SU-DHL-6 (cell line): ENCODE results near the gene SPRED1.

Experiments
- H2AFZ ChIP-seq: fragments of 200-600 bp; sonication (generic); 2 replicates; pipeline ENCODE4 v1.6.1; 2014; ENCODE audit warnings: low read depth, mild to moderate bottlenecking, moderate library complexity, mixed read lengths, antibody characterized with exemption, low read length; ENCODE audit not compliant: severe bottlenecking
- H3F3A ChIP-seq: fragments of 200-600 bp; shearing (Covaris generic); 2 replicates; pipeline ENCODE4 v1.6.0; 2016; ENCODE audit warnings: antibody characterized with exemption, mild to moderate bottlenecking; ENCODE audit not compliant: insufficient read depth
- H3K27ac ChIP-seq: fragments of 200-600 bp; sonication (generic); 2 replicates; pipeline ENCODE4 v1.5.1; 2016; ENCODE audit warnings: low read depth, mild to moderate bottlenecking, low read length, moderate library complexity, mixed read lengths
- H3K27me3 ChIP-seq: fragments of 200-600 bp; sonication (generic), shearing (Covaris generic); 2 replicates; pipeline ENCODE4 v1.6.0; 2014; ENCODE audit warnings: mild to moderate bottlenecking, low read length
- H3K36me3 ChIP-seq: fragments of 200-600 bp; sonication (generic); 2 replicates; pipeline ENCODE4 v1.6.1; 2014; ENCODE audit warnings: mild to moderate bottlenecking, low read length, mixed read lengths
- H3K4me2 ChIP-seq: fragments of 300-600, 200-600 bp; shearing (Covaris generic), sonication (generic); 2 replicates; pipeline ENCODE4 v1.6.0; 2014; ENCODE audit warnings: low read length, low read depth, mild to moderate bottlenecking; ENCODE audit not compliant: poor library complexity, severe bottlenecking
- H3K4me3 ChIP-seq: fragments of 200-600 bp; sonication (generic); 2 replicates; pipeline ENCODE4 v1.5.1; 2014; ENCODE audit warnings: antibody characterized with exemption, low read length, mild to moderate bottlenecking, mixed read lengths; ENCODE audit not compliant: insufficient read depth, poor library complexity, severe bottlenecking
- H3K79me2 ChIP-seq: fragments of 200-600 bp; sonication (generic); 2 replicates; pipeline ENCODE4 v1.6.1; 2014; ENCODE audit warnings: mild to moderate bottlenecking, low read length, moderate library complexity; ENCODE audit not compliant: insufficient read depth
- H3K9ac ChIP-seq: fragments of 200-600 bp; sonication (generic); 2 replicates; pipeline ENCODE4 v1.7.0; 2014; ENCODE audit warnings: mild to moderate bottlenecking, low read length
- H3K9me2 ChIP-seq: fragments of 200-600 bp; sonication (generic); replicated peaks from 2 replicates; pipeline ENCODE4 v1.6.1; 2014; ENCODE audit warnings: low read length; ENCODE audit not compliant: insufficient read depth
- H3K9me3 ChIP-seq: fragments of 200-600 bp; sonication (generic); 2 replicates; pipeline ENCODE4 v1.6.1; 2014; ENCODE audit warnings: low read length, mixed read lengths; ENCODE audit not compliant: insufficient read depth
- H4K20me1 ChIP-seq: fragments of 200-600 bp; sonication (generic); 2 replicates; pipeline ENCODE4 v1.6.1; 2014; ENCODE audit warnings: low read depth, mild to moderate bottlenecking, antibody characterized with exemption, low read length, moderate library complexity, mixed read lengths
- EZH2phosphoT487 ChIP-seq: fragments of 200-600 bp; sonication (generic), shearing (Covaris generic); conservative IDR thresholded peaks from 2 replicates; pipeline ENCODE4 v1.6.1; 2018; ENCODE audit warnings: mild to moderate bottlenecking, antibody characterized with exemption, low read length, moderate library complexity, mixed read lengths
- TF ChIP-seq, protein P1 (sequence below): fragments of 200-600 bp; sonication (generic); IDR thresholded peaks from one replicate; pipeline ENCODE4 v1.5.1; 2017; ENCODE audit warnings: antibody characterized with exemption, mild to moderate bottlenecking, low read length, moderate library complexity; ENCODE audit not compliant: insufficient read depth, poor library complexity, severe bottlenecking

SPRED1 gene

DNA sequence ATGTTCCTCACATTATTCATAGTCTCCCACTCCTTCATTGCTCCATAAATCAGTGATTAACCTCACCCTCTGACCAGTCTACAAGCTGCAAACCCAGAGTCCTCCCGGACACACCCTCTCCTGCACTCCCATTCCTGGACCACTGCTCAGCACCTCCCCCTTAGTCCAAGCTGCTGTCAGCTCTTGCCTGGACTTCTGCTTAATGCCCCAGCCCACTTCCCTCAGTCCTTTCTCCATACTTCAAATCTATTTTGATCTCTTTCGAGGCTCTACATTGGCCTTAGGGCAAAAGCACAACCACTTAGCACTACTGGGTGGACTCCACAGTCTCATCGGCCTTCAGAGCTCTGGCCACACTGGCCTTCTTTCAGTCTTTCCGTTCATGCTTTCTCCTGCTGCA lies 121.9 kb downstream of the SPRED1 start:
- Histone ChIP-seq H3K27ac (no peak overlapping the region), H3K4me3 (no peak overlapping the region), H3K79me2 (no peaks in the 10 kb centered on the region), H3F3A (no peaks in the 10 kb centered on the region), H4K20me1 (no peaks in the 10 kb centered on the region), H3K4me2 (no peak overlapping the region), H3K27me3 (no peaks in the 10 kb centered on the region), H2AFZ (no peak overlapping the region), H3K36me3 (no peaks in the 10 kb centered on the region), H3K9me3 (no peaks in the 10 kb centered on the region), H3K9me2 (no peaks in the 10 kb centered on the region; the same call in 1 of the 2 replicates), H3K9ac (no peak overlapping the region)
- no peak for TF ChIP-seq EZH2phosphoT487
- TF ChIP-seq, protein P1, sequence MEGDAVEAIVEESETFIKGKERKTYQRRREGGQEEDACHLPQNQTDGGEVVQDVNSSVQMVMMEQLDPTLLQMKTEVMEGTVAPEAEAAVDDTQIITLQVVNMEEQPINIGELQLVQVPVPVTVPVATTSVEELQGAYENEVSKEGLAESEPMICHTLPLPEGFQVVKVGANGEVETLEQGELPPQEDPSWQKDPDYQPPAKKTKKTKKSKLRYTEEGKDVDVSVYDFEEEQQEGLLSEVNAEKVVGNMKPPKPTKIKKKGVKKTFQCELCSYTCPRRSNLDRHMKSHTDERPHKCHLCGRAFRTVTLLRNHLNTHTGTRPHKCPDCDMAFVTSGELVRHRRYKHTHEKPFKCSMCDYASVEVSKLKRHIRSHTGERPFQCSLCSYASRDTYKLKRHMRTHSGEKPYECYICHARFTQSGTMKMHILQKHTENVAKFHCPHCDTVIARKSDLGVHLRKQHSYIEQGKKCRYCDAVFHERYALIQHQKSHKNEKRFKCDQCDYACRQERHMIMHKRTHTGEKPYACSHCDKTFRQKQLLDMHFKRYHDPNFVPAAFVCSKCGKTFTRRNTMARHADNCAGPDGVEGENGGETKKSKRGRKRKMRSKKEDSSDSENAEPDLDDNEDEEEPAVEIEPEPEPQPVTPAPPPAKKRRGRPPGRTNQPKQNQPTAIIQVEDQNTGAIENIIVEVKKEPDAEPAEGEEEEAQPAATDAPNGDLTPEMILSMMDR, result no peak

DNA sequence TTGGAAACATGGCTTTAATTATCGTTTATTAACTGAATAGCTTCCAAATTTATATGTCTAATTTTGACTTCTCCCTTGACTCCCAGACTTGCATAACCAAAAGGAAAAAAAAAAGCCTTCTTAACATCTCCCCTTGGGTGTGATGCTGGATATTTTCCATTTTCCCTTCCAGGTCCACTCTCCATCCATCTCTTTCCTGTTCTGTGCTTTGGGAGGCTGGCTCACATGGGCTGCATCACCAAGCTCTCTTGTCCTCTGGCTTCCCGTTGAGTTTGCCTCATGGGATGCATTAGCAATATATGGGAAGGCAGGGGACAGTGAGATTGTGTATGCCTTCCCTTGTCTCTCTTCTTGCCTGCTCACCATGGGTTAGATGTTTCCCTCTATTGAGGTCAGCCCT lies 123.4 kb downstream of the SPRED1 start:
- no peaks in the 10 kb centered on the region for H3K27me3 ChIP-seq
- TF ChIP-seq, protein P1, result no peak
- no peak overlapping the region for H2AFZ ChIP-seq
- no peaks in the 10 kb centered on the region for H3F3A ChIP-seq
- no peaks in the 10 kb centered on the region for H4K20me1 ChIP-seq
- H3K36me3 ChIP-seq, result no peaks in the 10 kb centered on the region
- H3K79me2 ChIP-seq, result no peaks in the 10 kb centered on the region
- H3K27ac ChIP-seq, result no peak overlapping the region
- H3K9me2 ChIP-seq, result no peaks in the 10 kb centered on the region; the same call in 1 of the 2 replicates
- H3K4me2 ChIP-seq, result no peak overlapping the region
- no peak overlapping the region for H3K4me3 ChIP-seq
- no peaks in the 10 kb centered on the region for H3K9me3 ChIP-seq
- no peak overlapping the region for H3K9ac ChIP-seq

DNA sequence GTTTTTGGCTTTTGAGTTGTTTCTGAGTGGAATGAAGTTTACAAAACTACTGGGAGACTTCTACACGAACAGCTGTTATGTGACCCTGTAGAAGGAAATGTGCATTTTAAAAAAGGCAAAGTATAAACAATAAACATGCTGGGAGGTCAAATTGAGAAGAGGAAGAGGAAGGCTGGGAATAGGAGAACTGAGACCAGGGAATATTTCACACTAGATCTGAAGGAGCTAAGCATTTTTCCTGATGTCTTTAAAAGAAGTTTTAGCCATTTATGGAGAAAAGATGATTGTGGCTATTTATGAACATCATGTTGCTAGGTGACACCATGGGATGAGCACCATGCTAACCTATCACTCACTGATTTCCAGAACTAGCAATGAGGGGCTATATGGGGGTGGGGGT lies 125.0 kb downstream of the SPRED1 start:
- Histone ChIP-seq H3K36me3 (no peaks in the 10 kb centered on the region), H3K4me2 (no peak overlapping the region), H3K27ac (no peak overlapping the region), H2AFZ (no peak overlapping the region), H4K20me1 (no peaks in the 10 kb centered on the region), H3K79me2 (no peaks in the 10 kb centered on the region), H3K9me2 (no peaks in the 10 kb centered on the region), H3K27me3 (no peaks in the 10 kb centered on the region), H3F3A (no peaks in the 10 kb centered on the region), H3K9ac (no peak overlapping the region), H3K4me3 (no peak overlapping the region), H3K9me3 (no peaks in the 10 kb centered on the region)
- TF ChIP-seq, protein P1, result no peak
- TF ChIP-seq EZH2phosphoT487, result no peak

DNA sequence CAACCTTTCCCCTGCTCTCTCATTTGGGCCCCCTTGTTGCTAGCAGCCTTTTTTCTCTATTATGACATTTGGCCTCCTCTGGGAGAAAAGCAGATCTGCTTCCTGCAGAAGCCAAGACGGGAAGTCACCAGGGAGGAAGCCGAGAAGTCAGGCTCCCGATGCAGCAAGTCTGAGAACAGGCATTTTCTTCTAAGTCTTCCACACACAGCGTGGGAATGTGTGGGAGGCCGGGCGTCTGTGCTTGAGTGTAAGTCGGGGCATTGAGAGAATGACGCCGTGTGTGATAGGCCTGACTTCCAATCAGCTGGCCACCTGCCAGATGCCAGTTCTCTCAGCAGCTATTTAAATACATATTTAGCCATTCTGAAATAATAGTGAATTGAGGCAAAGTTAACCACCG lies 125.5 kb downstream of the SPRED1 start:
- H2AFZ ChIP-seq, result no peak overlapping the region
- no peaks in the 10 kb centered on the region for H3K9me2 ChIP-seq
- no peak overlapping the region for H3K9ac ChIP-seq

More for the DNA sequence above, 125.5 kb downstream of the SPRED1 start:
- H3K79me2 ChIP-seq, result no peaks in the 10 kb centered on the region
- no peaks in the 10 kb centered on the region for H3K36me3 ChIP-seq
- H3K9me3 ChIP-seq, result no peaks in the 10 kb centered on the region
- H3K27me3 ChIP-seq, result no peaks in the 10 kb centered on the region
- H3K27ac ChIP-seq, result no peak overlapping the region
- TF ChIP-seq EZH2phosphoT487, result no peak
- TF ChIP-seq, protein P1, result no peak
- H4K20me1 ChIP-seq, result no peaks in the 10 kb centered on the region
- no peak overlapping the region for H3K4me3 ChIP-seq
- H3F3A ChIP-seq, result no peaks in the 10 kb centered on the region
- no peak overlapping the region for H3K4me2 ChIP-seq
